Measurements from ENCODE around the gene CAMTA1.
"Not testable (repeated sequence)": the region's sequence is repeated elsewhere in the genome, so short reads cannot be mapped to it uniquely, and the experiment has no call there.

Gene CAMTA1

GRCh38 chr1:7300893-7301663, 515.8 kb downstream of the CAMTA1 start:
- DNase-seq = peak; percentile 75

- no peak for DNase-seq
Observed at GRCh38 chr1:7301664-7301981, 516.4 kb downstream of the CAMTA1 start.

- DNase-seq = no peak
Observed at GRCh38 chr1:7302126-7302525, 516.9 kb downstream of the CAMTA1 start.

GRCh38 chr1:7302873-7303272, 517.6 kb downstream of the CAMTA1 start:
- DNase-seq = no peak

GRCh38 chr1:7303554-7304317, 518.5 kb downstream of the CAMTA1 start:
- no peak for DNase-seq

- DNase-seq = peak; percentile 42
Observed at GRCh38 chr1:7313081-7313546, 527.9 kb downstream of the CAMTA1 start.

GRCh38 chr1:7313826-7314225, 528.6 kb downstream of the CAMTA1 start:
- no peak for DNase-seq

GRCh38 chr1:7315316-7315715, 530.1 kb downstream of the CAMTA1 start:
- DNase-seq = no peak

- no peak for DNase-seq
Observed at GRCh38 chr1:7315946-7316345, 530.7 kb downstream of the CAMTA1 start.

GRCh38 chr1:7317888-7318287, 532.6 kb downstream of the CAMTA1 start:
- DNase-seq = no peak

GRCh38 chr1:7319196-7319595, 533.9 kb downstream of the CAMTA1 start:
- DNase-seq = no peak

GRCh38 chr1:7320661-7321060, 535.4 kb downstream of the CAMTA1 start:
- no peak for DNase-seq

- no peak for DNase-seq
Observed at GRCh38 chr1:7322283-7322785, 537.1 kb downstream of the CAMTA1 start.

GRCh38 chr1:7322912-7323311, 537.7 kb downstream of the CAMTA1 start:
- no peak for DNase-seq

- no peak for DNase-seq
Observed at GRCh38 chr1:7325254-7325653, 540.0 kb downstream of the CAMTA1 start.

GRCh38 chr1:7326366-7326765, 541.1 kb downstream of the CAMTA1 start:
- DNase-seq = no peak

- DNase-seq = no peak
Observed at GRCh38 chr1:7327849-7328248, 542.6 kb downstream of the CAMTA1 start.

GRCh38 chr1:7329868-7330615, 544.8 kb downstream of the CAMTA1 start:
- DNase-seq = no peak

- not testable (repeated sequence) for DNase-seq
Observed at GRCh38 chr1:7330726-7331125, 545.5 kb downstream of the CAMTA1 start.

GRCh38 chr1:7331926-7332535, 546.8 kb downstream of the CAMTA1 start:
- DNase-seq = no peak

GRCh38 chr1:7333094-7333493, 547.8 kb downstream of the CAMTA1 start:
- DNase-seq = no peak

GRCh38 chr1:7333620-7334019, 548.4 kb downstream of the CAMTA1 start:
- no peak for DNase-seq

GRCh38 chr1:7334475-7335035, 549.3 kb downstream of the CAMTA1 start:
- DNase-seq = no peak
